Lower lobe of right lung (tissue), 2 donors: ENCODE measurements around the gene ARL5A. TPM values are rescaled to one million over a fixed set of nuclear protein-coding genes. Genes with fewer than 3 reads are reported as not detected.

ENCODE experiments used
- ATAC-seq, 2 donors: fragments of 200-7000 bp; cut with Tn5 transposase; one replicate each; pipeline ENCODE4 v1.9.1; 2020 to 2022; ENCODE audit warnings: mild to moderate bottlenecking in 2 of 2, moderate library complexity in 2 of 2
- DNase-seq: peaks from one replicate; pipeline ENCODE4 v3.0.0-alpha.2; 2020
- H3K27ac ChIP-seq: fragments of 200-600 bp; one replicate; pipeline ENCODE4 v1.8.0; 2022
- H3K27me3 ChIP-seq: fragments of 200-600 bp; one replicate; pipeline ENCODE4 v1.8.0; 2022; ENCODE audit warnings: low read depth
- H3K36me3 ChIP-seq: fragments of 200-600 bp; one replicate; pipeline ENCODE4 v1.8.0; 2022; ENCODE audit warnings: mild to moderate bottlenecking
- H3K4me1 ChIP-seq: fragments of 200-600 bp; one replicate; pipeline ENCODE4 v1.8.0; 2022
- H3K4me3 ChIP-seq: fragments of 200-600 bp; one replicate; pipeline ENCODE4 v1.8.0; 2022; ENCODE audit warnings: mild to moderate bottlenecking
- H3K9me3 ChIP-seq: fragments of 200-600 bp; one replicate; pipeline ENCODE4 v1.8.0; 2022
- CTCF ChIP-seq: fragments of 200-600 bp; IDR thresholded peaks from one replicate; pipeline ENCODE4 v1.8.0; 2022; ENCODE audit warnings: antibody characterized with exemption, mild to moderate bottlenecking
- intact Hi-C: fragments of 100-400 bp; cut with DNase I; formaldehyde crosslinking; loops from one replicate; pipeline ENCODE4 v1.11.0; 2022
- total RNA-seq: library from RNA; stranded (reverse); fragmentation: NEBNext Ultra II Directional; extraction: Animal tissue kit (Norgen Biotek cat#: 25700); gene quantifications from one replicate; pipeline ENCODE4 v1.2.1, GENCODE V29; 2021
- donor health status: DM: no; HTN: yes; CAD: no; lungs with severe emphysema.

Gene ARL5A
- total RNA-seq, 1 donor from 2014 or later, result 52.3 TPM

- Histone ChIP-seq H3K27ac (no peak overlapping the region), H3K4me1 (no peaks in the 10 kb centered on the region), H3K9me3 (no peaks in the 10 kb centered on the region), H3K36me3 (peaks cover 27% of the 10 kb centered on the region), H3K27me3 (no peaks in the 10 kb centered on the region), H3K4me3 (no peak overlapping the region)
- DNase-seq (no peak), ATAC-seq (no peak)
- TF ChIP-seq CTCF, result no peak
- intact Hi-C loops, result no loop called here
Observed at GRCh38 chr2:151789055-151789834, 39.0 kb downstream of the ARL5A start.

- ATAC-seq (no peak), DNase-seq (no peak)
- no peak overlapping the region for H3K4me3 ChIP-seq
- H3K27me3 ChIP-seq, result no peaks in the 10 kb centered on the region
- H3K9me3 ChIP-seq, result no peaks in the 10 kb centered on the region
- no peaks in the 10 kb centered on the region for H3K4me1 ChIP-seq
- intact Hi-C loops, result no loop called here
- H3K27ac ChIP-seq, result no peak overlapping the region
- H3K36me3 ChIP-seq, result peaks cover 31% of the 10 kb centered on the region
- no peak for TF ChIP-seq CTCF
Observed at GRCh38 chr2:151786483-151786882, 41.7 kb downstream of the ARL5A start.

GRCh38 chr2:151786077-151786476 lies 42.1 kb downstream of the ARL5A start:
- H3K36me3 ChIP-seq, result peaks cover 31% of the 10 kb centered on the region
- no peak overlapping the region for H3K27ac ChIP-seq
- no peak for DNase-seq
- no peak overlapping the region for H3K4me3 ChIP-seq
- H3K4me1 ChIP-seq, result no peaks in the 10 kb centered on the region
- TF ChIP-seq CTCF, result no peak
- H3K27me3 ChIP-seq, result no peaks in the 10 kb centered on the region
- no peak for ATAC-seq
- H3K9me3 ChIP-seq, result no peaks in the 10 kb centered on the region
- intact Hi-C loops, result no loop called here

- intact Hi-C loops, result no loop called here
- no peak for TF ChIP-seq CTCF
- Histone ChIP-seq H3K27ac (no peak overlapping the region), H3K9me3 (no peaks in the 10 kb centered on the region), H3K4me1 (no peaks in the 10 kb centered on the region), H3K27me3 (no peaks in the 10 kb centered on the region), H3K36me3 (peaks cover 26% of the 10 kb centered on the region), H3K4me3 (no peak overlapping the region)
- DNase-seq, result no peak
- ATAC-seq, result no peak
Observed at GRCh38 chr2:151783133-151783520, 45.1 kb downstream of the ARL5A start.

GRCh38 chr2:151782378-151783132 lies 45.7 kb downstream of the ARL5A start:
- no peak for DNase-seq
- Histone ChIP-seq H3K27me3 (no peaks in the 10 kb centered on the region), H3K9me3 (no peaks in the 10 kb centered on the region)

More at GRCh38 chr2:151782378-151783132, 45.7 kb downstream of the ARL5A start:
- no peaks in the 10 kb centered on the region for H3K4me1 ChIP-seq
- peaks cover 23% of the 10 kb centered on the region for H3K36me3 ChIP-seq
- TF ChIP-seq CTCF, result no peak
- no peak overlapping the region for H3K27ac ChIP-seq
- no peak for ATAC-seq
- intact Hi-C loops, result no loop called here
- H3K4me3 ChIP-seq, result no peak overlapping the region
